Neural cell (in vitro differentiated cells): Measurements from ENCODE around the gene TSNAXIP1. TPM values are rescaled to one million over a fixed set of nuclear protein-coding genes. Genes with fewer than 3 reads are reported as not detected.

ENCODE experiments used
- H2AFZ ChIP-seq: fragments of 200-600, 300-800 bp; sonication (generic), shearing (Covaris generic); 2 replicates; pipeline ENCODE4 v1.6.0; 2014; ENCODE audit warnings: low read depth, mild to moderate bottlenecking, antibody characterized with exemption, low read length, moderate library complexity
- H3F3A ChIP-seq: fragments of 200-600 bp; shearing (Covaris generic); 2 replicates; pipeline ENCODE4 v1.6.1; 2016; ENCODE audit warnings: mild to moderate bottlenecking, moderate library complexity, mixed read lengths, antibody characterized with exemption, low read length; ENCODE audit not compliant: insufficient read depth, poor library complexity, severe bottlenecking
- H3K27ac ChIP-seq: fragments of 200-600, 300-800 bp; sonication (generic), shearing (Covaris generic); 2 replicates; pipeline ENCODE4 v1.5.1; 2014; ENCODE audit warnings: mild to moderate bottlenecking, low read length, moderate library complexity
- H3K27me3 ChIP-seq: fragments of 300-800, 200-600 bp; sonication (generic), shearing (Covaris generic); 2 replicates; pipeline ENCODE4 v1.6.0; 2014; ENCODE audit warnings: mild to moderate bottlenecking, low read depth, low read length, moderate library complexity; ENCODE audit not compliant: insufficient read depth
- H3K36me3 ChIP-seq: fragments of 300-800, 200-600 bp; sonication (generic), shearing (Covaris generic); 2 replicates; pipeline ENCODE4 v1.5.1; 2014; ENCODE audit warnings: mild to moderate bottlenecking, antibody characterized with exemption, low read length, moderate library complexity; ENCODE audit not compliant: insufficient read depth
- H3K4me2 ChIP-seq: fragments of 300-800, 200-600 bp; sonication (generic), shearing (Covaris generic); 2 replicates; pipeline ENCODE4 v1.6.0; 2014; ENCODE audit warnings: mild to moderate bottlenecking, low read length
- H3K4me3 ChIP-seq: fragments of 300-800, 200-600 bp; sonication (generic), shearing (Covaris generic); 2 replicates; pipeline ENCODE4 v1.5.1; 2014; ENCODE audit warnings: mild to moderate bottlenecking, low read length, moderate library complexity
- H3K79me2 ChIP-seq: fragments of 200-600 bp; shearing (Covaris generic); replicated peaks from 2 replicates; pipeline ENCODE4 v1.6.0; 2014; ENCODE audit warnings: mild to moderate bottlenecking, low read length, moderate library complexity; ENCODE audit not compliant: insufficient read depth
- H3K9ac ChIP-seq: fragments of 300-800, 200-600 bp; sonication (generic), shearing (Covaris generic); 2 replicates; pipeline ENCODE4 v1.6.1; 2016; ENCODE audit warnings: mild to moderate bottlenecking, low read length, mixed read lengths
- H3K9me2 ChIP-seq: fragments of 200-600 bp; shearing (Covaris generic); 2 replicates; pipeline ENCODE4 v1.6.1; 2016; ENCODE audit warnings: mild to moderate bottlenecking, low read length, mixed read lengths; ENCODE audit not compliant: insufficient read depth
- H3K9me3 ChIP-seq: fragments of 200-600, 300-800 bp; sonication (generic), shearing (Covaris generic); 2 replicates; pipeline ENCODE4 v1.6.1; 2016; ENCODE audit warnings: mild to moderate bottlenecking, mixed run types, low read length, moderate library complexity, mixed read lengths
- H4K20me1 ChIP-seq: fragments of 200-600 bp; shearing (Covaris generic); 2 replicates; pipeline ENCODE4 v1.6.1; 2016; ENCODE audit warnings: mild to moderate bottlenecking, mixed run types; ENCODE audit not compliant: insufficient read depth
- CTCF ChIP-seq: fragments of 450-650 bp; IDR thresholded peaks from 2 replicates; pipeline ENCODE4 v1.5.1; 2014; ENCODE audit warnings: antibody characterized with exemption, mild to moderate bottlenecking, moderate library complexity; ENCODE audit not compliant: poor library complexity, severe bottlenecking
- EP300 ChIP-seq: fragments of 450-650 bp; conservative IDR thresholded peaks from 2 replicates; pipeline ENCODE4 v1.6.1; 2014; ENCODE audit warnings: antibody characterized with exemption, mild to moderate bottlenecking, moderate library complexity; ENCODE audit not compliant: poor library complexity, severe bottlenecking
- EZH2 ChIP-seq: fragments of 200-600, 300-800 bp; shearing (Covaris generic), sonication (generic); IDR thresholded peaks from 2 replicates; pipeline ENCODE4 v1.6.1; 2014; ENCODE audit warnings: antibody characterized with exemption, low read length, borderline replicate concordance, mild to moderate bottlenecking; ENCODE audit not compliant: insufficient read depth, poor library complexity, severe bottlenecking
- MXI1 ChIP-seq: fragments of 450-650 bp; conservative IDR thresholded peaks from 2 replicates; pipeline ENCODE4 v1.6.1; 2014; ENCODE audit warnings: antibody characterized with exemption, mild to moderate bottlenecking; ENCODE audit not compliant: poor library complexity, severe bottlenecking
- RAD21 ChIP-seq: fragments of 450-650 bp; conservative IDR thresholded peaks from 2 replicates; pipeline ENCODE4 v1.6.1; 2014; ENCODE audit warnings: antibody characterized with exemption, mild to moderate bottlenecking, moderate library complexity
- REST ChIP-seq: IDR thresholded peaks from 2 replicates; pipeline ENCODE4 v1.6.1; 2012; ENCODE audit warnings: borderline replicate concordance
- TAF1 ChIP-seq: IDR thresholded peaks from 2 replicates; pipeline ENCODE4 v1.6.1; 2012; ENCODE audit warnings: low read depth
- polyA plus RNA-seq: library from polyadenylated mRNA; depleted of rRNA; stranded (reverse); fragments of >200 nt; gene quantifications from 2 replicates; pipeline ENCODE4 v1.2.3, GENCODE V29; 2014

The TSNAXIP1 gene
- polyA plus RNA-seq, 1 donor from 2014 or later, result 31.0 TPM

GRCh38 chr16:67804853-67805542, 1.7 kb upstream of the TSNAXIP1 start:
- Histone ChIP-seq H3K4me3 (peak overlapping the region; percentile 76), H3K9me2 (no peaks in the 10 kb centered on the region), H3K27me3 (no peaks in the 10 kb centered on the region), H4K20me1 (no peaks in the 10 kb centered on the region), H3F3A (no peaks in the 10 kb centered on the region), H3K9ac (peak overlapping the region; percentile 92), H3K9me3 (no peaks in the 10 kb centered on the region), H3K36me3 (no peaks in the 10 kb centered on the region), H3K27ac (no peak overlapping the region), H3K4me2 (peak overlapping the region; percentile 83), H2AFZ (no peak overlapping the region), H3K79me2 (peaks cover 60% of the 10 kb centered on the region)
- TF ChIP-seq RAD21 (no peak), EZH2 (no peak), TAF1 (no peak), REST (no peak), CTCF (no peak), MXI1 (no peak)

- Histone ChIP-seq H3K36me3 (no peaks in the 10 kb centered on the region), H3K4me2 (peak overlapping the region; percentile 83), H3K79me2 (peaks cover 51% of the 10 kb centered on the region), H2AFZ (peak overlapping the region; percentile 88), H3K9me3 (no peaks in the 10 kb centered on the region), H3K9ac (peak overlapping the region; percentile 92), H3K9me2 (no peaks in the 10 kb centered on the region), H3K27me3 (no peaks in the 10 kb centered on the region), H3K27ac (peak overlapping the region; percentile 74), H3K4me3 (peak overlapping the region; percentile 76), H4K20me1 (no peaks in the 10 kb centered on the region), H3F3A (no peaks in the 10 kb centered on the region)
- TF ChIP-seq RAD21, result peak; percentile 28
- no peak for TF ChIP-seq EP300
These were observed 816 bp upstream of the TSNAXIP1 start for GRCh38 chr16:67805718-67806427.
